ENCODE measurements around the gene TM9SF1. TPM values are rescaled to one million over a fixed set of nuclear protein-coding genes. Genes with fewer than 3 reads are reported as not detected.

TM9SF1 gene
- total RNA-seq, 1 donor from 2014 or later = 47.4 TPM

- Mint-ChIP-seq H3K27ac (ENCODE audit: unreplicated experiment) (no peak overlapping the region), H3K36me3 (ENCODE audit: low read depth) (peaks cover 3% of the 10 kb centered on the region), H3K9me3 (no peaks in the 10 kb centered on the region), H3K4me3 (no peak overlapping the region), H3K4me1 (peaks cover 9% of the 10 kb centered on the region), H3K27me3 (ENCODE audit: low read depth) (no peaks in the 10 kb centered on the region)
- DNase-seq (ENCODE audit: low read depth, low spot score) = no peak
- no peak for TF ChIP-seq CTCF (conservative IDR thresholded peaks at IDR 0.05)
Measured at GRCh38 chr14:24167469-24168114, 27.6 kb downstream of the TM9SF1 start.

- Mint-ChIP-seq H3K36me3 (ENCODE audit: low read depth) (peaks cover 3% of the 10 kb centered on the region), H3K4me1 (peaks cover 12% of the 10 kb centered on the region), H3K4me3 (no peak overlapping the region), H3K27me3 (ENCODE audit: low read depth) (no peaks in the 10 kb centered on the region), H3K27ac (ENCODE audit: unreplicated experiment) (no peak overlapping the region), H3K9me3 (no peaks in the 10 kb centered on the region)
- no peak for DNase-seq (ENCODE audit: low read depth, low spot score)
- TF ChIP-seq CTCF (conservative IDR thresholded peaks at IDR 0.05) = no peak
Measured at GRCh38 chr14:24165785-24166184, 29.5 kb downstream of the TM9SF1 start.

GRCh38 chr14:24164518-24164991 lies 30.7 kb downstream of the TM9SF1 start:
- H3K36me3 Mint-ChIP-seq (ENCODE audit: low read depth) = peaks cover 3% of the 10 kb centered on the region
- no peaks in the 10 kb centered on the region for H3K9me3 Mint-ChIP-seq
- peaks cover 13% of the 10 kb centered on the region for H3K4me1 Mint-ChIP-seq
- no peak overlapping the region for H3K27ac Mint-ChIP-seq (ENCODE audit: unreplicated experiment)
- H3K27me3 Mint-ChIP-seq (ENCODE audit: low read depth) = no peaks in the 10 kb centered on the region
- no peak for TF ChIP-seq CTCF (conservative IDR thresholded peaks at IDR 0.05)
- DNase-seq (ENCODE audit: low read depth, low spot score) = no peak
- no peak overlapping the region for H3K4me3 Mint-ChIP-seq

- H3K36me3 Mint-ChIP-seq (ENCODE audit: low read depth) = no peaks in the 10 kb centered on the region
Measured at GRCh38 chr14:24162093-24162492, 33.1 kb downstream of the TM9SF1 start.

More at GRCh38 chr14:24162093-24162492, 33.1 kb downstream of the TM9SF1 start:
- Mint-ChIP-seq H3K9me3 (no peaks in the 10 kb centered on the region), H3K27ac (ENCODE audit: unreplicated experiment) (no peak overlapping the region), H3K4me1 (peaks cover 13% of the 10 kb centered on the region), H3K27me3 (ENCODE audit: low read depth) (no peaks in the 10 kb centered on the region), H3K4me3 (no peak overlapping the region)
- DNase-seq (ENCODE audit: low read depth, low spot score) = no peak
- TF ChIP-seq CTCF (conservative IDR thresholded peaks at IDR 0.05) = no peak
